Measurements from ENCODE around the gene XPC. TPM values are rescaled to one million over a fixed set of nuclear protein-coding genes. Genes with fewer than 3 reads are reported as not detected.

The XPC gene
- total RNA-seq, 1 experiment from 2014 or later, result 34.9 TPM

DNA sequence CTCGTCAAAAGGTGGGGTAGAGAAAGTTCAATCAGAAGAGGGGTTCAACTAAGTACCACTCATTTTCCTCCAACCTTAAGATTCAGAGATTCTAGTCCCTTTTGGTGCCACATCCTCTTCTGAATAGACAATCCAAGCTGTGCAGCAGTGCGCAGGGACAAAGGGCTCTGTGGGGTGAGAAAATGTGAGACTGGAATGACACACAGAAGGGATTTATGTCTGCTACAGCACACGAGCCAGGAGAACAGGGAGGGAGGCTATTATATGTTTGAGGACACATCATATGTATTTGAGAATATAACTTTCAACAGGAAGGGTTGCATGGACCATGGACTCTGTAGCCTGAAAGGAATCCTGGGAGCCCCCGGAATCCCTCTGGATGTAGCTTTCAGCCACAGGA is 33.2 kb upstream of the XPC start:
- Mint-ChIP-seq H3K9me3 (peaks cover 3% of the 10 kb centered on the region; the same call in 1 of the 2 replicates), H3K4me1 (peaks cover 11% of the 10 kb centered on the region), H3K27me3 (ENCODE audit: low read depth) (no peaks in the 10 kb centered on the region; the same call in 1 of the 2 replicates), H3K27ac (no peak overlapping the region), H3K36me3 (no peaks in the 10 kb centered on the region), H3K4me3 (no peak overlapping the region)
- TF ChIP-seq ZNF138 (CRISPR knock-in tag; conservative IDR thresholded peaks at IDR 0.05), result no peak
- TF ChIP-seq RORB (CRISPR knock-in tag; IDR thresholded peaks at IDR 0.05), result no peak
- TF ChIP-seq ETV6 (CRISPR knock-in tag; IDR thresholded peaks at IDR 0.05), result no peak
- TF ChIP-seq, protein P1, sequence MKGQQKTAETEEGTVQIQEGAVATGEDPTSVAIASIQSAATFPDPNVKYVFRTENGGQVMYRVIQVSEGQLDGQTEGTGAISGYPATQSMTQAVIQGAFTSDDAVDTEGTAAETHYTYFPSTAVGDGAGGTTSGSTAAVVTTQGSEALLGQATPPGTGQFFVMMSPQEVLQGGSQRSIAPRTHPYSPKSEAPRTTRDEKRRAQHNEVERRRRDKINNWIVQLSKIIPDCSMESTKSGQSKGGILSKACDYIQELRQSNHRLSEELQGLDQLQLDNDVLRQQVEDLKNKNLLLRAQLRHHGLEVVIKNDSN (CRISPR knock-in tag; IDR thresholded peaks at IDR 0.05), result no peak
- no peak for TF ChIP-seq MXD4 (CRISPR knock-in tag; IDR thresholded peaks at IDR 0.05; ENCODE audit: borderline replicate concordance)
- ATAC-seq, result no peak
- ChIA-PET CTCF (interaction anchor here (3.5 kb wide), 1 partner anchor 8 kb away, joined by 56 read pairs; no protein-coding TSS in a partner anchor), POLR2A (no interaction called here)
- no peak for DNase-seq (ENCODE audit: low spot score)

DNA sequence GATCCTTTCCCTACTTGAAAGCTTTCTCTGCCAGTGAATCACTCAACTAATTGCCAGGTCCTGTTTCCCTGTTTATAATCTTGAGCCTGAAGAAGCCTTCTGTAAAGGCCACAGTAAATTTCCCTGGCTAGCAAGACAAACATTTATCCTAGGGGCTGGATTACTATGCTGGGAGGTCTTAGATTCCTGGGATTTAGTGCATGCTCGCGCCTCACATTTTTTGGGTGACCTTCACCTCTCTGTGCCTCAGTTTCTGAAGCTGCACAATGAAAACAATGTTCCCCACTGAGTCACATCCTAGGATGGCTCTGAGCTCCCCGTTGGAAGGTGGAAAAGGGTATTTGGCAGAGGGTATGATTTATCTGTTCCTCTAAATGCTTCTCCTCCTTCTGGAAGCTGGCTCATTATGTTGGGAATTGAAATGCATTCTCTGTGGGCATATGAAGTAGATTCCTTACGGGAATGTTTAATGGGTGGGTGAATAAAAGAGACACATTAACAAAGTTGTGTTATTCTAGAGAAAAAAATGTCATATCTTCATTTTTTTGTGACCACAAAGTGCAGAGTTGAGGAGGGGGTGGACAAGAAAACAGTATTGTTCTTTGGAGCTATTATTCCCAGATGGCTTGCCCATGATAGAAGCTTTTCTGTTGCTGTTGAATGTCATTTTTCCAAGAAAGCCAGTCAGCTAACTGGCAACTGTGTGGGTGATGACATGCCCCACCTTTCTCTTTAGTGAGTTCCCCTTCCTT is 32.6 kb upstream of the XPC start:
- Mint-ChIP-seq H3K36me3 (no peaks in the 10 kb centered on the region), H3K27me3 (ENCODE audit: low read depth) (no peaks in the 10 kb centered on the region; the same call in 1 of the 2 replicates), H3K9me3 (no peaks in the 10 kb centered on the region), H3K4me1 (0 out of 2 replicates have a peak, but pooled peaks cover 8% of the 10 kb centered on the region), H3K27ac (no peak overlapping the region), H3K4me3 (no peak overlapping the region)
- ATAC-seq (no peak), DNase-seq (ENCODE audit: low spot score) (no peak)
- POLR2A ChIA-PET, result no interaction called here
- CTCF ChIA-PET, result interaction anchor here (0.9 to 3.5 kb wide), 3 partner anchors 7 to 167 kb away, joined by 3 to 56 read pairs (median 5); no protein-coding TSS in a partner anchor
- no peak for TF ChIP-seq CREM (CRISPR knock-in tag; IDR thresholded peaks at IDR 0.05)
- TF ChIP-seq NFE2L1 (CRISPR knock-in tag; IDR thresholded peaks at IDR 0.05), result no peak
- TF ChIP-seq ZNF416 (CRISPR knock-in tag; IDR thresholded peaks at IDR 0.05), result no peak
- TF ChIP-seq NR1H2 (CRISPR knock-in tag; IDR thresholded peaks at IDR 0.05), result no peak
- TF ChIP-seq, protein P2, sequence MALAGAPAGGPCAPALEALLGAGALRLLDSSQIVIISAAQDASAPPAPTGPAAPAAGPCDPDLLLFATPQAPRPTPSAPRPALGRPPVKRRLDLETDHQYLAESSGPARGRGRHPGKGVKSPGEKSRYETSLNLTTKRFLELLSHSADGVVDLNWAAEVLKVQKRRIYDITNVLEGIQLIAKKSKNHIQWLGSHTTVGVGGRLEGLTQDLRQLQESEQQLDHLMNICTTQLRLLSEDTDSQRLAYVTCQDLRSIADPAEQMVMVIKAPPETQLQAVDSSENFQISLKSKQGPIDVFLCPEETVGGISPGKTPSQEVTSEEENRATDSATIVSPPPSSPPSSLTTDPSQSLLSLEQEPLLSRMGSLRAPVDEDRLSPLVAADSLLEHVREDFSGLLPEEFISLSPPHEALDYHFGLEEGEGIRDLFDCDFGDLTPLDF (CRISPR knock-in tag; IDR thresholded peaks at IDR 0.05), result no peak
- TF ChIP-seq SMAD4 (CRISPR knock-in tag; IDR thresholded peaks at IDR 0.05), result no peak
- TF ChIP-seq, protein P3, sequence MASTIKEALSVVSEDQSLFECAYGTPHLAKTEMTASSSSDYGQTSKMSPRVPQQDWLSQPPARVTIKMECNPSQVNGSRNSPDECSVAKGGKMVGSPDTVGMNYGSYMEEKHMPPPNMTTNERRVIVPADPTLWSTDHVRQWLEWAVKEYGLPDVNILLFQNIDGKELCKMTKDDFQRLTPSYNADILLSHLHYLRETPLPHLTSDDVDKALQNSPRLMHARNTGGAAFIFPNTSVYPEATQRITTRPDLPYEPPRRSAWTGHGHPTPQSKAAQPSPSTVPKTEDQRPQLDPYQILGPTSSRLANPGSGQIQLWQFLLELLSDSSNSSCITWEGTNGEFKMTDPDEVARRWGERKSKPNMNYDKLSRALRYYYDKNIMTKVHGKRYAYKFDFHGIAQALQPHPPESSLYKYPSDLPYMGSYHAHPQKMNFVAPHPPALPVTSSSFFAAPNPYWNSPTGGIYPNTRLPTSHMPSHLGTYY (CRISPR knock-in tag; IDR thresholded peaks at IDR 0.05), result no peak
- TF ChIP-seq EMX1 (CRISPR knock-in tag; IDR thresholded peaks at IDR 0.05), result no peak
- TF ChIP-seq ZNF138 (CRISPR knock-in tag; conservative IDR thresholded peaks at IDR 0.05), result no peak
- TF ChIP-seq, protein P4, sequence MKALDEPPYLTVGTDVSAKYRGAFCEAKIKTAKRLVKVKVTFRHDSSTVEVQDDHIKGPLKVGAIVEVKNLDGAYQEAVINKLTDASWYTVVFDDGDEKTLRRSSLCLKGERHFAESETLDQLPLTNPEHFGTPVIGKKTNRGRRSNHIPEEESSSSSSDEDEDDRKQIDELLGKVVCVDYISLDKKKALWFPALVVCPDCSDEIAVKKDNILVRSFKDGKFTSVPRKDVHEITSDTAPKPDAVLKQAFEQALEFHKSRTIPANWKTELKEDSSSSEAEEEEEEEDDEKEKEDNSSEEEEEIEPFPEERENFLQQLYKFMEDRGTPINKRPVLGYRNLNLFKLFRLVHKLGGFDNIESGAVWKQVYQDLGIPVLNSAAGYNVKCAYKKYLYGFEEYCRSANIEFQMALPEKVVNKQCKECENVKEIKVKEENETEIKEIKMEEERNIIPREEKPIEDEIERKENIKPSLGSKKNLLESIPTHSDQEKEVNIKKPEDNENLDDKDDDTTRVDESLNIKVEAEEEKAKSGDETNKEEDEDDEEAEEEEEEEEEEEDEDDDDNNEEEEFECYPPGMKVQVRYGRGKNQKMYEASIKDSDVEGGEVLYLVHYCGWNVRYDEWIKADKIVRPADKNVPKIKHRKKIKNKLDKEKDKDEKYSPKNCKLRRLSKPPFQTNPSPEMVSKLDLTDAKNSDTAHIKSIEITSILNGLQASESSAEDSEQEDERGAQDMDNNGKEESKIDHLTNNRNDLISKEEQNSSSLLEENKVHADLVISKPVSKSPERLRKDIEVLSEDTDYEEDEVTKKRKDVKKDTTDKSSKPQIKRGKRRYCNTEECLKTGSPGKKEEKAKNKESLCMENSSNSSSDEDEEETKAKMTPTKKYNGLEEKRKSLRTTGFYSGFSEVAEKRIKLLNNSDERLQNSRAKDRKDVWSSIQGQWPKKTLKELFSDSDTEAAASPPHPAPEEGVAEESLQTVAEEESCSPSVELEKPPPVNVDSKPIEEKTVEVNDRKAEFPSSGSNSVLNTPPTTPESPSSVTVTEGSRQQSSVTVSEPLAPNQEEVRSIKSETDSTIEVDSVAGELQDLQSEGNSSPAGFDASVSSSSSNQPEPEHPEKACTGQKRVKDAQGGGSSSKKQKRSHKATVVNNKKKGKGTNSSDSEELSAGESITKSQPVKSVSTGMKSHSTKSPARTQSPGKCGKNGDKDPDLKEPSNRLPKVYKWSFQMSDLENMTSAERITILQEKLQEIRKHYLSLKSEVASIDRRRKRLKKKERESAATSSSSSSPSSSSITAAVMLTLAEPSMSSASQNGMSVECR (CRISPR knock-in tag; IDR thresholded peaks at IDR 0.05; ENCODE audit: borderline replicate concordance), result no peak
- no peak for TF ChIP-seq NFYB (CRISPR knock-in tag; conservative IDR thresholded peaks at IDR 0.05; ENCODE audit: low read depth)
- no peak for TF ChIP-seq KAT7 (CRISPR knock-in tag; IDR thresholded peaks at IDR 0.05; ENCODE audit: borderline replicate concordance)
- TF ChIP-seq, protein P5, sequence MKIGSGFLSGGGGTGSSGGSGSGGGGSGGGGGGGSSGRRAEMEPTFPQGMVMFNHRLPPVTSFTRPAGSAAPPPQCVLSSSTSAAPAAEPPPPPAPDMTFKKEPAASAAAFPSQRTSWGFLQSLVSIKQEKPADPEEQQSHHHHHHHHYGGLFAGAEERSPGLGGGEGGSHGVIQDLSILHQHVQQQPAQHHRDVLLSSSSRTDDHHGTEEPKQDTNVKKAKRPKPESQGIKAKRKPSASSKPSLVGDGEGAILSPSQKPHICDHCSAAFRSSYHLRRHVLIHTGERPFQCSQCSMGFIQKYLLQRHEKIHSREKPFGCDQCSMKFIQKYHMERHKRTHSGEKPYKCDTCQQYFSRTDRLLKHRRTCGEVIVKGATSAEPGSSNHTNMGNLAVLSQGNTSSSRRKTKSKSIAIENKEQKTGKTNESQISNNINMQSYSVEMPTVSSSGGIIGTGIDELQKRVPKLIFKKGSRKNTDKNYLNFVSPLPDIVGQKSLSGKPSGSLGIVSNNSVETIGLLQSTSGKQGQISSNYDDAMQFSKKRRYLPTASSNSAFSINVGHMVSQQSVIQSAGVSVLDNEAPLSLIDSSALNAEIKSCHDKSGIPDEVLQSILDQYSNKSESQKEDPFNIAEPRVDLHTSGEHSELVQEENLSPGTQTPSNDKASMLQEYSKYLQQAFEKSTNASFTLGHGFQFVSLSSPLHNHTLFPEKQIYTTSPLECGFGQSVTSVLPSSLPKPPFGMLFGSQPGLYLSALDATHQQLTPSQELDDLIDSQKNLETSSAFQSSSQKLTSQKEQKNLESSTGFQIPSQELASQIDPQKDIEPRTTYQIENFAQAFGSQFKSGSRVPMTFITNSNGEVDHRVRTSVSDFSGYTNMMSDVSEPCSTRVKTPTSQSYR (CRISPR knock-in tag; IDR thresholded peaks at IDR 0.05), result no peak

Data from WTC11 (cell line).